ENCODE data around the gene B4GALNT4.
"Not testable (repeated sequence)": the region's sequence is repeated elsewhere in the genome, so short reads cannot be mapped to it uniquely, and the experiment has no call there.

B4GALNT4 gene

GRCh38 chr11:360326-361280 is 8.7 kb upstream of the B4GALNT4 start:
- H3K27ac ChIP-seq (ENCODE audit: insufficient read depth, low read depth, low read length, poor library complexity, severe bottlenecking) = no peak overlapping the region
- H3K4me1 ChIP-seq (ENCODE audit: control insufficient read depth, insufficient read depth, low read length) = peaks cover 2% of the 10 kb centered on the region
- 85 to 86% methylated on average over 22 of the region's 22 CpGs for WGBS, 2 experiments
- no peaks in the 10 kb centered on the region for H3K9me3 ChIP-seq (ENCODE audit: control insufficient read depth, low read length)
- no peaks in the 10 kb centered on the region for H3K27me3 ChIP-seq (ENCODE audit: control insufficient read depth, insufficient read depth, low read length, poor library complexity, severe bottlenecking)
- H3K4me3 ChIP-seq (ENCODE audit: insufficient read depth, low read depth, low read length) = no peak overlapping the region
- H3K36me3 ChIP-seq (ENCODE audit: control insufficient read depth, insufficient read depth, low read length) = no peaks in the 10 kb centered on the region

- no peaks in the 10 kb centered on the region for H3K36me3 ChIP-seq (ENCODE audit: control insufficient read depth, insufficient read depth, low read length)
Measured at GRCh38 chr11:362642-363442, 6.5 kb upstream of the B4GALNT4 start.

GRCh38 chr11:363443-363805 is 5.9 kb upstream of the B4GALNT4 start:
- H3K9me3 ChIP-seq (ENCODE audit: control insufficient read depth, low read length); H3K4me1 ChIP-seq (ENCODE audit: control insufficient read depth, insufficient read depth, low read length); H3K36me3 ChIP-seq (ENCODE audit: control insufficient read depth, insufficient read depth, low read length); H3K4me3 ChIP-seq (ENCODE audit: insufficient read depth, low read depth, low read length); H3K27me3 ChIP-seq (ENCODE audit: control insufficient read depth, insufficient read depth, low read length, poor library complexity, severe bottlenecking); H3K27ac ChIP-seq (ENCODE audit: insufficient read depth, low read depth, low read length, poor library complexity, severe bottlenecking): not testable (repeated sequence)
- WGBS, 2 experiments = 87 to 88% methylated on average over 22 of the region's 22 CpGs

More at GRCh38 chr11:362642-363442, 6.5 kb upstream of the B4GALNT4 start:
- Histone ChIP-seq H3K9me3 (ENCODE audit: control insufficient read depth, low read length) (no peaks in the 10 kb centered on the region), H3K27ac (ENCODE audit: insufficient read depth, low read depth, low read length, poor library complexity, severe bottlenecking) (no peak overlapping the region), H3K4me3 (ENCODE audit: insufficient read depth, low read depth, low read length) (no peak overlapping the region), H3K4me1 (ENCODE audit: control insufficient read depth, insufficient read depth, low read length) (no peaks in the 10 kb centered on the region), H3K27me3 (ENCODE audit: control insufficient read depth, insufficient read depth, low read length, poor library complexity, severe bottlenecking) (no peaks in the 10 kb centered on the region)
- 86 to 88% methylated on average over 34 of the region's 36 CpGs for WGBS, 2 experiments

- Histone ChIP-seq H3K27ac (ENCODE audit: insufficient read depth, low read depth, low read length, poor library complexity, severe bottlenecking) (no peak overlapping the region), H3K27me3 (ENCODE audit: control insufficient read depth, insufficient read depth, low read length, poor library complexity, severe bottlenecking) (no peaks in the 10 kb centered on the region), H3K4me3 (ENCODE audit: insufficient read depth, low read depth, low read length) (no peak overlapping the region), H3K36me3 (ENCODE audit: control insufficient read depth, insufficient read depth, low read length) (no peaks in the 10 kb centered on the region), H3K9me3 (ENCODE audit: control insufficient read depth, low read length) (no peaks in the 10 kb centered on the region), H3K4me1 (ENCODE audit: control insufficient read depth, insufficient read depth, low read length) (peaks cover 7% of the 10 kb centered on the region)
- WGBS, 2 experiments = 83 to 85% methylated on average over 24 of the region's 24 CpGs
Measured at GRCh38 chr11:363948-364761, 5.1 kb upstream of the B4GALNT4 start.

GRCh38 chr11:364991-365725 is 4.1 kb upstream of the B4GALNT4 start:
- Histone ChIP-seq H3K9me3 (ENCODE audit: control insufficient read depth, low read length) (no peaks in the 10 kb centered on the region), H3K27me3 (ENCODE audit: control insufficient read depth, insufficient read depth, low read length, poor library complexity, severe bottlenecking) (no peaks in the 10 kb centered on the region), H3K27ac (ENCODE audit: insufficient read depth, low read depth, low read length, poor library complexity, severe bottlenecking) (no peak overlapping the region), H3K4me1 (ENCODE audit: control insufficient read depth, insufficient read depth, low read length) (peaks cover 7% of the 10 kb centered on the region), H3K36me3 (ENCODE audit: control insufficient read depth, insufficient read depth, low read length) (no peaks in the 10 kb centered on the region), H3K4me3 (ENCODE audit: insufficient read depth, low read depth, low read length) (no peak overlapping the region)
- WGBS, 2 experiments = 92% methylated on average over 22 of the region's 22 CpGs

GRCh38 chr11:365831-366230 is 3.5 kb upstream of the B4GALNT4 start:
- Histone ChIP-seq H3K4me1 (ENCODE audit: control insufficient read depth, insufficient read depth, low read length) (peaks cover 13% of the 10 kb centered on the region), H3K9me3 (ENCODE audit: control insufficient read depth, low read length) (no peaks in the 10 kb centered on the region), H3K4me3 (ENCODE audit: insufficient read depth, low read depth, low read length) (no peak overlapping the region), H3K27ac (ENCODE audit: insufficient read depth, low read depth, low read length, poor library complexity, severe bottlenecking) (no peak overlapping the region), H3K36me3 (ENCODE audit: control insufficient read depth, insufficient read depth, low read length) (no peaks in the 10 kb centered on the region), H3K27me3 (ENCODE audit: control insufficient read depth, insufficient read depth, low read length, poor library complexity, severe bottlenecking) (no peaks in the 10 kb centered on the region)
- WGBS, 2 experiments = 82 to 83% methylated on average over 16 of the region's 16 CpGs

- no peaks in the 10 kb centered on the region for H3K27me3 ChIP-seq (ENCODE audit: control insufficient read depth, insufficient read depth, low read length, poor library complexity, severe bottlenecking)
- H3K4me3 ChIP-seq (ENCODE audit: insufficient read depth, low read depth, low read length) = no peak overlapping the region
- WGBS, 2 experiments = 44% methylated on average over 7 of the region's 7 CpGs
- peaks cover 4% of the 10 kb centered on the region for H3K36me3 ChIP-seq (ENCODE audit: control insufficient read depth, insufficient read depth, low read length)
- H3K4me1 ChIP-seq (ENCODE audit: control insufficient read depth, insufficient read depth, low read length) = peaks cover 15% of the 10 kb centered on the region
- no peak overlapping the region for H3K27ac ChIP-seq (ENCODE audit: insufficient read depth, low read depth, low read length, poor library complexity, severe bottlenecking)
- no peaks in the 10 kb centered on the region for H3K9me3 ChIP-seq (ENCODE audit: control insufficient read depth, low read length)
Measured at GRCh38 chr11:367956-368413, 1.3 kb upstream of the B4GALNT4 start.

GRCh38 chr11:368414-369335 is 624 bp upstream of the B4GALNT4 start:
- Histone ChIP-seq H3K9me3 (ENCODE audit: control insufficient read depth, low read length) (no peaks in the 10 kb centered on the region), H3K4me1 (ENCODE audit: control insufficient read depth, insufficient read depth, low read length) (peaks cover 15% of the 10 kb centered on the region), H3K36me3 (ENCODE audit: control insufficient read depth, insufficient read depth, low read length) (peaks cover 10% of the 10 kb centered on the region), H3K27ac (ENCODE audit: insufficient read depth, low read depth, low read length, poor library complexity, severe bottlenecking) (no peak overlapping the region), H3K4me3 (ENCODE audit: insufficient read depth, low read depth, low read length) (peak overlapping the region; percentile 30), H3K27me3 (ENCODE audit: control insufficient read depth, insufficient read depth, low read length, poor library complexity, severe bottlenecking) (no peaks in the 10 kb centered on the region)
- WGBS, 2 experiments = 8% methylated on average over 44 to 46 of the region's 61 CpGs
